ENCODE results near the gene APBA2. TPM values are rescaled to one million over a fixed set of nuclear protein-coding genes. Genes with fewer than 3 reads are reported as not detected.

APBA2 gene
- total and polyA plus RNA-seq, 2 of the 13 experiments (the other 11 are each of a cell fraction or from before 2014, with no cell fraction given) = 0.62 to 2.3 TPM

GRCh38 chr15:29098652-29099051 is 212.9 kb downstream of the APBA2 start:
- FAIRE-seq (no peak), DNase-seq (ENCODE audit: low spot score) (no peak), ATAC-seq (no peak)
- no peaks in the 10 kb centered on the region for H3K79me2 ChIP-seq (ENCODE audit: insufficient read depth, low read length)
- TF ChIP-seq RARA (CRISPR knock-in tag; IDR thresholded peaks at IDR 0.05) (no peak), MAFG (CRISPR knock-in tag; IDR thresholded peaks at IDR 0.05) (no peak), ELF1 (CRISPR knock-in tag; IDR thresholded peaks at IDR 0.05) (no peak), GLI4 (CRISPR knock-in tag; IDR thresholded peaks at IDR 0.05; ENCODE audit: borderline replicate concordance) (no peak), FOXP4 (CRISPR knock-in tag; IDR thresholded peaks at IDR 0.05) (no peak), ZNF792 (CRISPR knock-in tag; IDR thresholded peaks at IDR 0.05) (no peak), EED (CRISPR knock-in tag; IDR thresholded peaks at IDR 0.05) (no peak), SNAPC5 (CRISPR knock-in tag; IDR thresholded peaks at IDR 0.05; ENCODE audit: borderline replicate concordance) (no peak), ZSCAN22 (CRISPR knock-in tag; IDR thresholded peaks at IDR 0.05) (no peak), NFYC (CRISPR knock-in tag; IDR thresholded peaks at IDR 0.05) (no peak)
- WGBS (ENCODE audit: low lambda C conversion rate) = 31% methylated on average over 2 of the region's 13 CpGs
- POLR2A ChIA-PET = no interaction called here
- no peak overlapping the region for H3K9ac ChIP-seq (ENCODE audit: insufficient read depth, low read depth, low read length)
- no peaks in the 10 kb centered on the region for H3K27me3 ChIP-seq (ENCODE audit: control insufficient read depth in 1 of 2, insufficient read depth in 2 of 2, low read length in 2 of 2)
- no peaks in the 10 kb centered on the region for H3K9me3 ChIP-seq (ENCODE audit: low read length)
- H3K36me3 ChIP-seq (replicated peaks in 1 of 2; ENCODE audit: control insufficient read depth in 1 of 2, insufficient read depth in 2 of 2, low read length in 2 of 2) = no peaks in the 10 kb centered on the region
- H4K20me1 ChIP-seq (ENCODE audit: insufficient read depth, low read length) = no peaks in the 10 kb centered on the region
- H2AFZ ChIP-seq (ENCODE audit: low read length) = no peak overlapping the region
- no peak overlapping the region for H3K4me3 ChIP-seq (replicated peaks in 1 of 3; ENCODE audit: insufficient read depth in 1 of 3, low read depth in 2 of 3, low read length in 3 of 3)
- no peak overlapping the region for H3K27ac ChIP-seq (ENCODE audit: extremely low read length, insufficient read depth, low read length)
- H3K4me1 ChIP-seq (ENCODE audit: insufficient read depth, low read length) = no peaks in the 10 kb centered on the region
- in situ Hi-C loops (cut with HindIII; ENCODE audit: extremely low pct_ligation_motif_present, low pct_unique_long_range_greater_than_20kb) (no loop called here), intact Hi-C loops (cut with micrococcal nuclease; ENCODE audit: unreplicated experiment) (no loop called here)
- BruUV-seq (replicated peaks) = no TSS peak
- CTCF ChIA-PET (ENCODE audit: low intra/inter-chr PET ratio, low total read pairs) = no interaction called here
- H3K4me2 ChIP-seq (ENCODE audit: low read depth, low read length) = no peak overlapping the region

Data from HepG2 (cell line).